Subcutaneous abdominal adipose tissue (tissue), 5 donors: ENCODE data around the gene PDE7B.

Experiments
- H3K27ac ChIP-seq: one replicate; pipeline ENCODE4 v1.7.0; 2013; ENCODE audit warnings: low read depth, mild to moderate bottlenecking, inconsistent platforms, low read length, moderate library complexity
- H3K27me3 ChIP-seq, 5 donors: one replicate each; pipeline ENCODE4 v1.7.0; 2013; ENCODE audit warnings: low read length in 5 of 5, inconsistent platforms in 1 of 5; ENCODE audit not compliant: control insufficient read depth in 5 of 5, insufficient read depth in 4 of 5
- H3K36me3 ChIP-seq, 5 donors: one replicate each; pipeline ENCODE4 v1.7.0; 2013; ENCODE audit warnings: low read length in 5 of 5; ENCODE audit not compliant: control insufficient read depth in 5 of 5, insufficient read depth in 5 of 5
- H3K4me1 ChIP-seq, 5 donors: one replicate each; pipeline ENCODE4 v1.7.0; 2013; ENCODE audit warnings: low read length in 5 of 5, mild to moderate bottlenecking in 3 of 5, moderate library complexity in 1 of 5; ENCODE audit not compliant: control insufficient read depth in 5 of 5, insufficient read depth in 5 of 5
- H3K4me3 ChIP-seq, 5 donors: one replicate each; pipeline ENCODE4 v1.7.0; 2013; ENCODE audit warnings: low read length in 5 of 5, low read depth in 1 of 5
- H3K9ac ChIP-seq, 5 donors: one replicate each; pipeline ENCODE4 v1.7.0; 2013; ENCODE audit warnings: low read length in 5 of 5, mild to moderate bottlenecking in 4 of 5, moderate library complexity in 3 of 5
- H3K9me3 ChIP-seq, 5 donors: one replicate each; pipeline ENCODE4 v1.7.0; 2013; ENCODE audit warnings: low read length in 5 of 5; ENCODE audit not compliant: control insufficient read depth in 5 of 5
- donor health status: healthy.
- donor health status: healthy.
- donor health status: healthy.
- donor health status: healthy.
- donor health status: healthy.

Gene PDE7B

DNA sequence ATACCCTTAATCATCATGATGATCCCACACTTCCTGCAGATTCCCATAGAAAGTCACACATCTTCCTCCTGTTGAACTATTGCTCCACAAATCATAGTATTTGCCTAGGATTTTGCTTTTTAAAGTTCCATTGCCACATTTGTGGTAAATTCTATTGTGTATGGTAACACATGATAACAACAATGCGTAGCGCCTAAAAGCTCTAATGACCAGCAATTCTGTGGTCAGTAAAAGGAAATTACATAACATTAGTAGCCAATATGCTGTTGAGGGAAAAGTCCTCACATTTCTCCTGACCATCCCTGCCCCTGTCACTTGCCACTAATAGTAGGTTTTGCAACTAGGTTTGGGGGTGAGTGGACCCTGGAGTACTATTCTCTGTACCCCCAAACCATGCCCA lies 31.8 kb upstream of the PDE7B start:
- H3K27me3 ChIP-seq: no peaks in the 10 kb centered on the region
- H3K9ac ChIP-seq: no peak overlapping the region
- peaks cover 0 to 3% (median 0%) of the 10 kb centered on the region in 5 donors for H3K4me1 ChIP-seq
- H3K27ac ChIP-seq: no peak overlapping the region
- H3K4me3 ChIP-seq: no peak overlapping the region
- no peaks in the 10 kb centered on the region for H3K9me3 ChIP-seq
- H3K36me3 ChIP-seq: no peaks in the 10 kb centered on the region

DNA sequence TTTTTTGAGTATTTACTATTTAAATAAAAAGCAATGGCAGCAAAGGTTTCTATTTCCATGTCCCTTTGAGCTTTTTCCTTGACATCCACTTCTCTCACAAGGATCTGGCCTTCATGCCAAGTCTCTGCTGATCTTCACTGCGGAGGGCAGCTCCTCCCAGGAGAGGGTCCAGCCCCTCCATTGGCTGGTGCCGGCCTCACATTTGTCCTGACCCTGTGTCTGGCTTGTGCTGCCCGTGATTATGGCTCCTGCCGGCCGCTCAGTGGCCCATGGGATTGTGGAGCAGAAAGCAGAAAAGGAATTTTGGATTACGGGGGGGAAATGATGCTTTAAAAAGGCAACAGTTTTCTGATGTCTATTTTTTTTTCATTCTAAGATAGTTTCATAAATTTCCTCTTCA lies 31.2 kb upstream of the PDE7B start:
- H3K9me3 ChIP-seq: no peaks in the 10 kb centered on the region
- no peaks in the 10 kb centered on the region for H3K27me3 ChIP-seq
- no peak overlapping the region for H3K4me3 ChIP-seq
- H3K27ac ChIP-seq: no peak overlapping the region
- H3K36me3 ChIP-seq: no peaks in the 10 kb centered on the region
- peaks cover 0 to 3% (median 0%) of the 10 kb centered on the region in 5 donors for H3K4me1 ChIP-seq
- no peak overlapping the region for H3K9ac ChIP-seq

DNA sequence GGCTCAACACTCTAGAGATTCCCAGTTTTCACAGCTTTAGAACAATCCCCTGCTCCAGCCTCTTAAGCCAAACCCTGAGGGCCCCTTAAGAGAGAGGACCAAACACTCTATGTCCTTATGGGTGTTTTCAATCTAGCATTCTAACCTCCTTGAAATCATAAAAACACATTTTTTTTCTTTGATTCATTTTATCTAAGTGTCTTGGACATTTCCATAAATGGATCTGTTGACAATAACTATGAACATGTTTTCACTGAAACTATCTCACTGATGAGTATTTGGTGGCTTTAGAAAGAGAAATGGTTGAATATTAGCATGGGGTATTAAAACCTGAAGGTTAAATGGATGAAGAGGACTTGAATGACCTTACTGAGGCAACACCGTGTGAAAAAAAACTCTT lies 27.6 kb upstream of the PDE7B start:
- Histone ChIP-seq H3K36me3 (no peaks in the 10 kb centered on the region), H3K9me3 (no peaks in the 10 kb centered on the region), H3K4me1 (peaks cover 0 to 3% (median 0%) of the 10 kb centered on the region in 5 donors), H3K4me3 (no peak overlapping the region), H3K9ac (no peak overlapping the region), H3K27ac (no peak overlapping the region), H3K27me3 (peaks cover 0 to 2% (median 0%) of the 10 kb centered on the region in 5 donors)

DNA sequence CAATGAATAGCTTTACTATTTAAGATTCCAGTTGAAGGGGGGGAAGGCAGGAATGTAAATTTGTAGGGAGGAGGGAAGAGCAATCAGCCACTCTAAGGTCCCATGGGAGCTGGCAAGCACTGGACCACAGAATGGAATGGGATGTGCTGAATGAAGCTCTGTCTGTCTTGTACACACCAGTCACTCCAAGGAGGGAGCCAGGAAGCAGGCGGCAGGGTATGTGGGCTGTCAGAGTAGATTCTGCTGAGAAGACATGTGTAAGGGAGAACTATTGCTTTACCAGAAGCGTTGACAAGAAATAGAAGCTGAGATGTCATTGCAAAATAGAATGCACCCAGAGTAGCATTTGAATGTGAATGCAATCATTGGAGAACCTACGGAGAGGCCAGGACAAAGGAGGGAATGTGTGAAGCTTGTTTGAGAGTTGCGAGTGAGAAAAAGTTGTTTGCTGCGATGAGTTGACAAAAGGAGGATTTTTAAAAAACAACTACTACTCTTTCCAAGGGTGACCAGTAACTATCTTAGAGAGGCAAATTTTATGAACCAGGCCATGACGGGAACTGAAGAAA lies 25.2 kb upstream of the PDE7B start:
- Histone ChIP-seq H3K27me3 (peaks cover 0 to 2% (median 0%) of the 10 kb centered on the region in 5 donors), H3K9ac (no peak overlapping the region), H3K9me3 (no peaks in the 10 kb centered on the region), H3K27ac (no peak overlapping the region), H3K4me3 (no peak overlapping the region), H3K4me1 (no peaks in the 10 kb centered on the region), H3K36me3 (no peaks in the 10 kb centered on the region)

DNA sequence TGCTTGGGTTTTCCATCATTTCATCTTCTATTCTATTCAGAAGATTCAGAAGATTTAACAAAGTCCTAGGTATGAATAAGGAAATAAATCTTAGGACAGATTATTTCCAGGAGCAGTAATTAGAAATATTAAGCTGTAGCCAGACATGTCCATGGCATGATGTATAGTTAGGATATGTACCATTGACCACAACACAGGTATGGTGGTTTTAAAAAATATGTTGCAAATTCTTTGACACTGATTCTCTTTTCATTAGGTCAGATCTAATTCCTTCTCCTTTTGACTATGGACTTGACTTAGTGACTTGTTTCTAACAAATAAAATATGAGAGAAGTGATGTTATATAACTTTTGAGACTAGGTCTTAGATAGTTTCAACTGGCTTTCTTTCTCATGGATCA lies 23.5 kb upstream of the PDE7B start:
- Histone ChIP-seq H3K4me3 (no peak overlapping the region), H3K4me1 (no peaks in the 10 kb centered on the region), H3K36me3 (no peaks in the 10 kb centered on the region), H3K27me3 (peaks cover 0 to 2% (median 0%) of the 10 kb centered on the region in 5 donors), H3K9me3 (no peaks in the 10 kb centered on the region), H3K27ac (no peak overlapping the region), H3K9ac (no peak overlapping the region)

DNA sequence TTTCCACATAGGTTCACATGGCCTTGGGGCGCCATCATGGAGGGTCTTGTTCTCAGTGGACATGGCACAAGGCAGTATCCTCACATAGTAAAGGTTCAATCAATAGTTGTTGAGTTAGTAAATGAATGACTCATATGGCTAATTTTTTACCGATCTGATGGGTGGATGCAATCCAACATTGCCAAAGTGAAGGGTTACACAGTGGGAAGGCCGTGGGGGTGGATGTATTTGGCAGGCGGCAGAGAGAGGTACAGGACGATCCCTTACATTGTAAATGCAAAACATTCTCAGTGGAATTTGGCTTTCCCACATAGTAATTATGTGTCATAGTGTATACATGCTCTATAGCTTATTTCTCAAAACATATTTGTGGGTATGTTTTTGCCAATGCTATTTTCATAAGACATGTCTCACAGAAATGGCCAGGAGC lies 21.0 kb upstream of the PDE7B start:
- H3K4me1 ChIP-seq: no peaks in the 10 kb centered on the region
- H3K4me3 ChIP-seq: no peak overlapping the region
- peaks cover 0 to 2% (median 0%) of the 10 kb centered on the region in 5 donors for H3K27me3 ChIP-seq
- no peaks in the 10 kb centered on the region for H3K36me3 ChIP-seq
- H3K9ac ChIP-seq: no peak overlapping the region
- H3K27ac ChIP-seq: no peak overlapping the region
- H3K9me3 ChIP-seq: no peaks in the 10 kb centered on the region

DNA sequence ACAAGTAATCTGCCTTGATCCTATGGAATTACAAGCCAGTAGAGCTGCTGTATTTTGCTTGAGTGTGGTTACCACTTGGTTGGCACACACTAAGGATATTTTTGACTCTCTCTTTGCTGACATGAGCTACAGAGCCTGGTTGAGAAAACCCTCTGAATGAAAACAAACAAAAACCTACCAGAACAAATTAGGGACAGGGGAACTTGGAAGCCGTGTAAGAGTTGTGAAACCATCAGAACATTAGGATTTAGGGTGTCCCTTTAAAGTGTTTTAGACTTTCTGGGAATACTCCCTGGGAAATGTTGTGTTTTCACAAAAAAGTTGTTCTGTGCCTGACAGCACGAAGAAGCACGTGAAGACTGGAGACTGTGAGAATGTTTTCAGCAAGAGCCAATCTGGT lies 20.5 kb upstream of the PDE7B start:
- Histone ChIP-seq H3K4me3 (no peak overlapping the region), H3K9me3 (no peaks in the 10 kb centered on the region), H3K27me3 (peaks cover 0 to 2% (median 0%) of the 10 kb centered on the region in 5 donors), H3K9ac (no peak overlapping the region), H3K36me3 (no peaks in the 10 kb centered on the region), H3K27ac (no peak overlapping the region), H3K4me1 (no peaks in the 10 kb centered on the region)

DNA sequence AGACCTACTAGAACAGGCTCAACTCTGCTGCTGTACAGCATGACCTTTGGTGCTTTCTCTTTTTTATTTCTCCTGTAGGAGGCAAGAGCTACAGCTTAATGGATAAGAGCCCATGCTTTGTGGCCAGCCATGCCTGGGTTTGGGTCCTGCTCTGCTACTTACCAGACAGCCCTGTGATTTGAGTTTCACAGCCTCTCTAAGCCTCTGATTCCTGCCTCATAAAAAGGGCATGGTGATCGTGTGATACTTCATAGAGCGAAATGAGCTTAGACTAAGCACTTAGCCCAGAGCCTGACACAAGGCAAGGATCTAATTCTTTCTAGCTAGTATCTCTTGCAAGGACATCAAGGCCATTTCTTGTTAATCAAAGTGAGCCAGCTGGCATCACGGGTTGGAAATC lies 19.3 kb upstream of the PDE7B start:
- Histone ChIP-seq H3K27ac (no peak overlapping the region), H3K4me3 (no peak overlapping the region), H3K27me3 (no peaks in the 10 kb centered on the region), H3K4me1 (no peaks in the 10 kb centered on the region), H3K36me3 (no peaks in the 10 kb centered on the region), H3K9me3 (no peaks in the 10 kb centered on the region), H3K9ac (no peak overlapping the region)

DNA sequence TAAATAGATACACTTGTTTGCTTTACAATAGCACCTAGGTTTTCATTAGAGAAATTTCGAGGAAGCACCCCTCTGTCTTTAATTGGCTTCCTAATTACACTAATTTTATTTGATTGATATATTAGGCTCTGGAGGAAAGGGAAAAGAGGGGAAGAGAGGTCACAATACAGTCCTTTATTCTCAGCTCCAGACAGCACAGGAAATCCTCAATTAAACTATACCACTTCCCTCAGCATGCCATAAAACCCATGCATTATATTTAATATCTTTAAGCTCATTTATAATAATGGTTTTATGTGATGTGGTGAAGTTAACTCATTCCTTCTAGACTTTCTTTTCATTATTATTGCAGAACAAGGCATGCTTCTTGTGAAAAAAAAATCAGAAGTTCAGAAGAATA lies 17.7 kb upstream of the PDE7B start:
- Histone ChIP-seq H3K36me3 (no peaks in the 10 kb centered on the region), H3K9ac (no peak overlapping the region), H3K27ac (no peak overlapping the region), H3K4me1 (no peaks in the 10 kb centered on the region), H3K4me3 (no peak overlapping the region), H3K9me3 (no peaks in the 10 kb centered on the region), H3K27me3 (no peaks in the 10 kb centered on the region)

DNA sequence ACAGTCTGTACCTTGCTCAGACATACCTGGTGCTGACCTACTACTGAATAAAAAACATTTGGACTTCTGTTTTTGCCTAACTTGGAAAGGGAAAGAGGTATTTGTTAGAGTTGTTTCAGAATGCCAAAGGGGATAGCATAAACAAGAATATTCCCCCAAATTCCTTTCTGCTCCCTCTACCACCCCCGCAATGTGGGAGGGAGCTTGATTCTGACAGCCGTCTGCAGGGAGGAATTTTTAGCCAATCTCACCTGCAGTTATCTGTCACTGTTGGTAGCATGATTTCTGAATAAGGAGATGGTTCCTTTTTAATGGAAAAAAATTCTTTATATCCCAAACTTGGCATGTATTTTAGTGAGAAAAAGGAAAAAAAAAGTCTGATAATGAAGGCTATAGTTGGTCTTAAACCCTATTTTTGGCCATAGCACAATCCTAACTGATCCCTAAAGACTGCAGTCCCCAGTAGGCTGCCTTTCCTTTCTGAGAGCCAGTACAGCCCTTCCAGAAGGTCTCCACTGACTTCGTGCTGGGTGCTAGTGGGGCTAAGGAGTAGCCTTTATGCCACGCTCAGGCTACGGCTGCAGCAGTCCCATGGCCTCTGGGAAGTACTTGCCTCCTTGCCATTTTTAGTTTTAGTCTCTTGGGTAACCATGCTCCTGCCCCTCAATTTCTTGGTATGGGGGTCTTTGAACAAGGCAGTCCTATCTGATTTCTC lies 13.6 kb upstream of the PDE7B start:
- Histone ChIP-seq H3K4me3 (no peak overlapping the region), H3K27me3 (no peaks in the 10 kb centered on the region), H3K9ac (no peak overlapping the region), H3K4me1 (no peaks in the 10 kb centered on the region), H3K36me3 (no peaks in the 10 kb centered on the region), H3K27ac (no peak overlapping the region), H3K9me3 (peaks cover 0 to 1% (median 0%) of the 10 kb centered on the region in 5 donors)
